MM.1S (cell line): ENCODE measurements around the gene NCF2.

Experiments
- DNase-seq: peaks from one replicate; pipeline ENCODE4 v3.0.0-alpha.2; 2015
- H2AFZ ChIP-seq: fragments of 300-600 bp; sonication (generic); 2 replicates; pipeline ENCODE4 v1.6.0; 2016; ENCODE audit warnings: antibody characterized with exemption, low read length
- H3F3A ChIP-seq: fragments of 300-600 bp; sonication (generic); 2 replicates; pipeline ENCODE4 v1.6.1; 2016; ENCODE audit warnings: mild to moderate bottlenecking, antibody characterized with exemption, low read length, moderate library complexity, mixed read lengths; ENCODE audit not compliant: insufficient read depth
- H3K27ac ChIP-seq: fragments of 300-600 bp; sonication (generic); 2 replicates; pipeline ENCODE4 v1.5.1; 2016; ENCODE audit warnings: mild to moderate bottlenecking, low read length
- H3K27me3 ChIP-seq: fragments of 300-600 bp; sonication (generic); replicated peaks from 2 replicates; pipeline ENCODE4 v1.6.0; 2016; ENCODE audit warnings: low read length; ENCODE audit not compliant: insufficient read depth
- H3K36me3 ChIP-seq: fragments of 300-600 bp; sonication (generic); replicated peaks from 2 replicates; pipeline ENCODE4 v1.6.1; 2016; ENCODE audit warnings: mild to moderate bottlenecking, low read length, mixed read lengths; ENCODE audit not compliant: insufficient read depth
- H3K4me1 ChIP-seq: fragments of 300-600 bp; sonication (generic); 2 replicates; pipeline ENCODE4 v1.6.1; 2016; ENCODE audit warnings: low read length, mixed read lengths
- H3K4me2 ChIP-seq: fragments of 300-600 bp; sonication (generic); 2 replicates; pipeline ENCODE4 v1.6.0; 2016; ENCODE audit warnings: low read depth, low read length
- H3K4me3 ChIP-seq: fragments of 300-600 bp; sonication (generic); 2 replicates; pipeline ENCODE4 v1.5.1; 2016; ENCODE audit warnings: low read length, mixed read lengths
- H3K79me2 ChIP-seq: fragments of 300-600 bp; sonication (generic); 2 replicates; pipeline ENCODE4 v1.6.1; 2016; ENCODE audit warnings: mixed run types, low read length, mixed read lengths
- H3K9ac ChIP-seq: fragments of 300-600 bp; sonication (generic); 2 replicates; pipeline ENCODE4 v1.6.1; 2016; ENCODE audit warnings: low read length, mixed read lengths
- H3K9me2 ChIP-seq: fragments of 300-600 bp; sonication (generic); replicated peaks from 2 replicates; pipeline ENCODE4 v1.6.1; 2016; ENCODE audit warnings: mild to moderate bottlenecking, low read length, mixed read lengths; ENCODE audit not compliant: insufficient read depth
- H3K9me3 ChIP-seq: fragments of 300-600 bp; sonication (generic); replicated peaks from 2 replicates; pipeline ENCODE4 v1.6.1; 2016; ENCODE audit warnings: mild to moderate bottlenecking, low read length, mixed read lengths; ENCODE audit not compliant: insufficient read depth
- H4K20me1 ChIP-seq: fragments of 300-600 bp; sonication (generic); 2 replicates; pipeline ENCODE4 v1.6.1; 2016; ENCODE audit warnings: mild to moderate bottlenecking, low read length, moderate library complexity, mixed read lengths; ENCODE audit not compliant: insufficient read depth
- EZH2 ChIP-seq: fragments of 300-600 bp; sonication (generic); optimal IDR thresholded peaks from 2 replicates; pipeline ENCODE3; 2017; ENCODE audit warnings: low read depth, mild to moderate bottlenecking, antibody characterized with exemption, low read length, mixed read lengths
- EZH2phosphoT487 ChIP-seq: fragments of 300-600 bp; sonication (generic); IDR thresholded peaks from 2 replicates; pipeline ENCODE4 v1.6.1; 2018; ENCODE audit warnings: antibody characterized with exemption, low read length
- TF ChIP-seq, protein P1 (sequence below): fragments of 300-600 bp; sonication (generic); IDR thresholded peaks from 2 replicates; pipeline ENCODE4 v1.5.1; 2016; ENCODE audit warnings: antibody characterized with exemption, low read length, mixed read lengths

NCF2 gene

DNA sequence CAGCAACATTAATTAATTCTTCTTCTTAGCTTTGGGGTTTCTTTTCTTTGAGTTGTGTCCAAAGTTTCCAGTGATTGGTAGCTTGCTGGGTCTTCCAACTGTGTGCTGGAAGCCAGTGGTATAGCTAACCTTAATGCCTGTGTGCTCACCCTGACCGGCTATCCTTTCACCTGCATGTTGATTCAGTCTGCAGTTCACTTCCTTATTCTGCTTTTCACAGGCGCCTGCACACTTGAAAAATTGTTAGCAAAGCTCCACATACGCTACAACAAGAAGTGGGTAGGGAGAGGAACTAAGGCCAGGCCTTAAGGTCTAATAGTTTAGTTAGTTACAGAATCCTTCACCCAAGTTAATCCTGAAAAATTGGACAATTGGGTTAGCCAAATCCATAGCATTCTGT lies 35.7 kb downstream of the NCF2 start:
- H3K36me3 ChIP-seq, result peaks cover 16% of the 10 kb centered on the region; the same call in 1 of the 2 replicates
- H3K9me3 ChIP-seq, result no peaks in the 10 kb centered on the region
- no peaks in the 10 kb centered on the region for H3K79me2 ChIP-seq
- no peak overlapping the region for H3K27ac ChIP-seq
- no peaks in the 10 kb centered on the region for H4K20me1 ChIP-seq
- no peaks in the 10 kb centered on the region for H3K4me1 ChIP-seq
- no peak overlapping the region for H3K4me2 ChIP-seq
- H3K27me3 ChIP-seq, result no peaks in the 10 kb centered on the region
- no peak overlapping the region for H2AFZ ChIP-seq
- no peak overlapping the region for H3K9ac ChIP-seq
- no peak for DNase-seq
- no peaks in the 10 kb centered on the region for H3K9me2 ChIP-seq
- no peaks in the 10 kb centered on the region for H3F3A ChIP-seq
- no peak overlapping the region for H3K4me3 ChIP-seq
- no peak for TF ChIP-seq EZH2
- TF ChIP-seq, protein P1, sequence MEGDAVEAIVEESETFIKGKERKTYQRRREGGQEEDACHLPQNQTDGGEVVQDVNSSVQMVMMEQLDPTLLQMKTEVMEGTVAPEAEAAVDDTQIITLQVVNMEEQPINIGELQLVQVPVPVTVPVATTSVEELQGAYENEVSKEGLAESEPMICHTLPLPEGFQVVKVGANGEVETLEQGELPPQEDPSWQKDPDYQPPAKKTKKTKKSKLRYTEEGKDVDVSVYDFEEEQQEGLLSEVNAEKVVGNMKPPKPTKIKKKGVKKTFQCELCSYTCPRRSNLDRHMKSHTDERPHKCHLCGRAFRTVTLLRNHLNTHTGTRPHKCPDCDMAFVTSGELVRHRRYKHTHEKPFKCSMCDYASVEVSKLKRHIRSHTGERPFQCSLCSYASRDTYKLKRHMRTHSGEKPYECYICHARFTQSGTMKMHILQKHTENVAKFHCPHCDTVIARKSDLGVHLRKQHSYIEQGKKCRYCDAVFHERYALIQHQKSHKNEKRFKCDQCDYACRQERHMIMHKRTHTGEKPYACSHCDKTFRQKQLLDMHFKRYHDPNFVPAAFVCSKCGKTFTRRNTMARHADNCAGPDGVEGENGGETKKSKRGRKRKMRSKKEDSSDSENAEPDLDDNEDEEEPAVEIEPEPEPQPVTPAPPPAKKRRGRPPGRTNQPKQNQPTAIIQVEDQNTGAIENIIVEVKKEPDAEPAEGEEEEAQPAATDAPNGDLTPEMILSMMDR, result no peak
- TF ChIP-seq EZH2phosphoT487, result no peak

DNA sequence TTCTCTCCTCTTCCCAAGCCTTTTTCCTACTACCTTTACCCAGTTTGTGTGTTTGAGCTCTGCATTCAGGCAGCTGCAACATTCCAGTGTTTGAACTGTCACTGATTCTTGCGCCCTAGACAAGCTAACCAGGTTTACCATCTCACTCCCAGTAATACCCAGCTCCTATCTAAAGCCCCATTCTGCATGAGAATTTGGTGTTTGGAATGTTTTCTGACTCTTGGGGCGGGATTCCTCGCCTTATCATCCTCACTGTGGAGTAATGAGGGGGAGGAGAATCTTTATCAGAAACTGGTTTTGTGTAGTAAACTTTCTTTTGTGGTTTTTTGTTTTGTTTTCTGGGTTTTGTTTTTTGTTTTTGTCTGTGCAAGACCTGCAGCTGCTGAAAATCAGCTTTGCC lies 36.5 kb downstream of the NCF2 start:
- no peaks in the 10 kb centered on the region for H3K27me3 ChIP-seq
- peaks cover 16% of the 10 kb centered on the region; the same call in 1 of the 2 replicates for H3K36me3 ChIP-seq
- H3K79me2 ChIP-seq, result no peaks in the 10 kb centered on the region
- H3K9me3 ChIP-seq, result no peaks in the 10 kb centered on the region
- no peaks in the 10 kb centered on the region for H3F3A ChIP-seq
- TF ChIP-seq, protein P1, result no peak
- TF ChIP-seq EZH2phosphoT487, result no peak
- TF ChIP-seq EZH2, result no peak
- no peak overlapping the region for H3K4me2 ChIP-seq
- H3K27ac ChIP-seq, result no peak overlapping the region
- no peak overlapping the region for H2AFZ ChIP-seq
- H3K9me2 ChIP-seq, result no peaks in the 10 kb centered on the region
- no peak for DNase-seq
- H3K4me3 ChIP-seq, result no peak overlapping the region
- no peaks in the 10 kb centered on the region for H3K4me1 ChIP-seq
- H3K9ac ChIP-seq, result no peak overlapping the region
- no peaks in the 10 kb centered on the region for H4K20me1 ChIP-seq

GRCh38 chr1:183553331-183553730 lies 36.9 kb downstream of the NCF2 start:
- H4K20me1 ChIP-seq, result no peaks in the 10 kb centered on the region
- H3K4me3 ChIP-seq, result no peak overlapping the region
- no peak overlapping the region for H3K27ac ChIP-seq
- H3K4me2 ChIP-seq, result no peak overlapping the region
- H3K9me3 ChIP-seq, result no peaks in the 10 kb centered on the region
- no peak overlapping the region for H3K9ac ChIP-seq
- H3K27me3 ChIP-seq, result no peaks in the 10 kb centered on the region
- DNase-seq, result no peak
- no peak for TF ChIP-seq EZH2phosphoT487
- TF ChIP-seq, protein P1, result no peak
- no peak for TF ChIP-seq EZH2
- H2AFZ ChIP-seq, result no peak overlapping the region
- H3K36me3 ChIP-seq, result peaks cover 16% of the 10 kb centered on the region; the same call in 1 of the 2 replicates
- H3K79me2 ChIP-seq, result no peaks in the 10 kb centered on the region
- no peaks in the 10 kb centered on the region for H3K9me2 ChIP-seq
- no peaks in the 10 kb centered on the region for H3K4me1 ChIP-seq
- no peaks in the 10 kb centered on the region for H3F3A ChIP-seq

GRCh38 chr1:183552891-183553290 lies 37.4 kb downstream of the NCF2 start:
- Histone ChIP-seq H3K27me3 (no peaks in the 10 kb centered on the region), H3K4me2 (no peak overlapping the region), H3K9ac (no peak overlapping the region), H4K20me1 (no peaks in the 10 kb centered on the region), H3K27ac (no peak overlapping the region), H3K4me3 (no peak overlapping the region), H3K9me3 (no peaks in the 10 kb centered on the region), H3K4me1 (no peaks in the 10 kb centered on the region), H3K36me3 (peaks cover 20% of the 10 kb centered on the region), H3K9me2 (no peaks in the 10 kb centered on the region), H3F3A (no peaks in the 10 kb centered on the region), H2AFZ (no peak overlapping the region), H3K79me2 (no peaks in the 10 kb centered on the region)
- TF ChIP-seq, protein P1, result no peak
- no peak for TF ChIP-seq EZH2
- TF ChIP-seq EZH2phosphoT487, result no peak
- no peak for DNase-seq
